T-cell (primary cell): ENCODE results near the gene NRIP3. TPM values are rescaled to one million over a fixed set of nuclear protein-coding genes. Genes with fewer than 3 reads are reported as not detected.

Source experiments
- ATAC-seq, 4 experiments: fragments of 200-7000 bp in 3 of 4; fragments of 150-1000 bp in 1 of 4; cut with Tn5 transposase; replicated peaks in 1 of 4; 1 replicate in 3 of 4; 2 replicates in 1 of 4; pipeline ENCODE4 v1.10.0; 2021; ENCODE audit warnings: moderate library complexity in 3 of 4, mild to moderate bottlenecking in 2 of 4, moderate number of reproducible peaks in 1 of 4
- CTCF ChIA-PET, 2 donors: fragments of 300-600 bp; sonication (Branson Sonifier 250); formaldehyde crosslinking; loops; one replicate each; lab custom pipeline; 2022; ENCODE audit warnings: antibody characterized with exemption in 2 of 2; lab: Charles Lee
- POLR2A ChIA-PET, 2 donors: fragments of 300-600 bp; sonication (Branson Sonifier 250); formaldehyde crosslinking; loops; one replicate each; lab custom pipeline; 2022; ENCODE audit warnings: antibody characterized with exemption in 2 of 2; lab: Charles Lee
- DNase-seq, 35 experiments: peaks; one replicate each; pipeline versions ENCODE4 v3.0.0 to v3.0.0-alpha.2; 2013 to 2023
- H3K27ac ChIP-seq: one replicate; pipeline ENCODE4 v1.5.1; 2013; ENCODE audit warnings: low read length
- H3K27me3 ChIP-seq, 2 experiments: replicated peaks in 1 of 2; 1 replicate in 1 of 2; 2 replicates in 1 of 2; pipeline versions ENCODE4 v1.6.1 to v1.7.0; 2013; ENCODE audit warnings: low read length in 1 of 2, mixed read lengths in 1 of 2; ENCODE audit not compliant: control insufficient read depth in 2 of 2, insufficient read depth in 2 of 2; ENCODE audit errors: extremely low read depth in 1 of 2
- H3K36me3 ChIP-seq, 2 donors: 1 replicate in 1 of 2; 2 replicates in 1 of 2; pipeline versions ENCODE4 v1.6.1 to v1.7.0; 2013; ENCODE audit warnings: low read length in 1 of 2; ENCODE audit not compliant: control insufficient read depth in 2 of 2, insufficient read depth in 1 of 2; ENCODE audit errors: extremely low read depth in 1 of 2
- H3K4me1 ChIP-seq, 2 experiments: 1 replicate in 1 of 2; 2 replicates in 1 of 2; pipeline versions ENCODE4 v1.6.1 to v1.7.0; 2013; ENCODE audit warnings: low read length in 2 of 2, mixed read lengths in 1 of 2; ENCODE audit not compliant: insufficient read depth in 2 of 2, control insufficient read depth in 1 of 2; ENCODE audit errors: extremely low read depth in 1 of 2
- H3K4me3 ChIP-seq, 2 donors: 1 replicate in 1 of 2; 2 replicates in 1 of 2; pipeline versions ENCODE4 v1.5.1 to v1.7.0; 2013; ENCODE audit warnings: mild to moderate bottlenecking in 2 of 2, low read length in 1 of 2, moderate library complexity in 1 of 2; ENCODE audit not compliant: control insufficient read depth in 1 of 2; ENCODE audit errors: extremely low read depth in 1 of 2
- H3K9me3 ChIP-seq: 2 replicates; pipeline ENCODE4 v1.7.0; 2013
- H3K27ac Mint-ChIP-seq, 2 donors: one replicate each; pipeline ENCODE4 v1.8.0; 2020 to 2021; ENCODE audit warnings: mild to moderate bottlenecking in 2 of 2, mixed read lengths in 2 of 2
- H3K27me3 Mint-ChIP-seq, 2 donors: one replicate each; pipeline ENCODE4 v1.8.0; 2021 to 2022; ENCODE audit warnings: mixed read lengths in 2 of 2
- H3K36me3 Mint-ChIP-seq: one replicate; pipeline ENCODE4 v1.8.0; 2021; ENCODE audit warnings: mixed read lengths
- H3K4me1 Mint-ChIP-seq, 3 donors: one replicate each; pipeline ENCODE4 v1.8.0; 2020 to 2022; ENCODE audit warnings: mixed read lengths in 3 of 3, mild to moderate bottlenecking in 1 of 3
- H3K4me3 Mint-ChIP-seq, 3 donors: one replicate each; pipeline ENCODE4 v1.8.0; 2020 to 2022; ENCODE audit warnings: mild to moderate bottlenecking in 3 of 3, mixed read lengths in 3 of 3, moderate library complexity in 3 of 3
- H3K9me3 Mint-ChIP-seq, 3 donors: one replicate each; pipeline ENCODE4 v1.8.0; 2020 to 2022; ENCODE audit warnings: mixed read lengths in 3 of 3
- WGBS: methylation state at CpG from one replicate; pipeline ENCODE4 v1.1.5; 2013; ENCODE audit warnings: missing lambda C conversion rate; ENCODE audit not compliant: insufficient coverage; 5-methylcytosine and 5-hydroxymethylcytosine counted together
- total RNA-seq, 35 experiments: library from RNA in 6 of 35; stranded (reverse) in 6 of 35; fragments of 120-200 nt in 1 of 35; gene quantifications; one replicate each; pipeline versions ENCODE4 v1.2.1 to v1.2.4 and lab custom pipeline; 2013 to 2026

NRIP3 gene
- total RNA-seq (1 to 10 TPM in 4 of 5 donors, under 1 TPM in 1; 0.89 to 3.9 (median 1.6) TPM), total RNA-seq (lab: John Stamatoyannopoulos, UW) (1.4 to 29.7 (median 11.0) reads per million in 29 experiments)
- 0.64 TPM for total RNA-seq (2013)

GRCh38 chr11:9003573-9004182 is at the start of gene NRIP3:
NRIP3 (minus strand) TSS chr11:9004001; CDS start chr11:9003935, 66 bp downstream.
- ATAC-seq (peak; percentile 79 to 92 (median 83)), DNase-seq (peak; percentile 52 to 90 (median 78))
- Histone ChIP-seq H3K27ac (no peak within 1 kb of the TSS), H3K4me1 (peaks cover 4 to 21% of the 10 kb centered on the region in 2 experiments), H3K9me3 (no peaks in the 10 kb centered on the region), H3K4me3 (peak within 1 kb of the TSS; percentile 44 to 49), H3K27me3 (peaks cover 0 to 29% of the 10 kb centered on the region in 2 experiments), H3K36me3 (no peaks in the 10 kb centered on the region)
- Mint-ChIP-seq H3K4me3 (peak within 1 kb of the TSS; percentile 71 to 82 (median 79)), H3K9me3 (no peaks in the 10 kb centered on the region), H3K36me3 (no peaks in the 10 kb centered on the region), H3K27me3 (peaks cover 31 to 35% of the 10 kb centered on the region in 2 donors), H3K4me1 (peaks cover 21 to 30% (median 24%) of the 10 kb centered on the region in 3 donors), H3K27ac (no peak within 1 kb of the TSS)
- ChIA-PET POLR2A (interaction anchor here in 1 of 2 donors (0.6 kb wide), 1 partner anchor 570 kb away, joined by 3 read pairs; the partner anchor contains the start of gene WEE1), CTCF (interaction anchor here in 1 of 2 donors (1.0 kb wide), 1 partner anchor 503 kb away, joined by 3 read pairs; no protein-coding TSS in a partner anchor)
- WGBS: 1% methylated on average over 83 of the region's 83 CpGs

- H3K27me3 Mint-ChIP-seq: peaks cover 3 to 4% of the 10 kb centered on the region in 2 donors
- H3K4me3 ChIP-seq: no peak overlapping the region
- DNase-seq (no peak), ATAC-seq (no peak)
- no peak overlapping the region for H3K4me3 Mint-ChIP-seq
- no peaks in the 10 kb centered on the region for H3K36me3 ChIP-seq
- ChIA-PET CTCF (no interaction called here), POLR2A (no interaction called here)
- H3K4me1 ChIP-seq: no peaks in the 10 kb centered on the region
- H3K36me3 Mint-ChIP-seq: no peaks in the 10 kb centered on the region
- H3K27ac ChIP-seq: no peak overlapping the region
- no peaks in the 10 kb centered on the region for H3K9me3 Mint-ChIP-seq
- 89% methylated on average over 1 of the region's 3 CpGs for WGBS
- peaks cover 0 to 4% of the 10 kb centered on the region in 2 experiments for H3K27me3 ChIP-seq
- no peaks in the 10 kb centered on the region for H3K4me1 Mint-ChIP-seq
- no peak overlapping the region for H3K27ac Mint-ChIP-seq
- no peaks in the 10 kb centered on the region for H3K9me3 ChIP-seq
Measured at GRCh38 chr11:9052316-9052715, 48.5 kb upstream of the NRIP3 start.

- Histone ChIP-seq H3K27me3 (peaks cover 0 to 5% of the 10 kb centered on the region in 2 experiments), H3K27ac (no peak overlapping the region), H3K4me1 (no peaks in the 10 kb centered on the region), H3K4me3 (no peak overlapping the region), H3K36me3 (no peaks in the 10 kb centered on the region), H3K9me3 (no peaks in the 10 kb centered on the region)
- Mint-ChIP-seq H3K27ac (no peak overlapping the region), H3K36me3 (no peaks in the 10 kb centered on the region), H3K4me3 (no peak overlapping the region), H3K27me3 (peaks cover 0 to 3% of the 10 kb centered on the region in 2 donors), H3K9me3 (no peaks in the 10 kb centered on the region), H3K4me1 (no peaks in the 10 kb centered on the region)
- no peak for ATAC-seq
- ChIA-PET POLR2A (no interaction called here), CTCF (interaction anchor here in 1 of 2 donors (0.7 kb wide), 1 partner anchor 176 kb away, joined by 3 read pairs; no protein-coding TSS in a partner anchor)
- DNase-seq: no peak
- WGBS: no CpG with 5 or more reads among the region's 2 CpGs
Measured at GRCh38 chr11:9049959-9050358, 46.2 kb upstream of the NRIP3 start.

GRCh38 chr11:9047964-9048523 is 44.2 kb upstream of the NRIP3 start:
- Mint-ChIP-seq H3K27ac (no peak overlapping the region), H3K4me3 (no peak overlapping the region), H3K27me3 (peaks cover 0 to 3% of the 10 kb centered on the region in 2 donors), H3K4me1 (no peaks in the 10 kb centered on the region), H3K9me3 (no peaks in the 10 kb centered on the region), H3K36me3 (no peaks in the 10 kb centered on the region)
- ATAC-seq (no peak), DNase-seq (no peak)
- Histone ChIP-seq H3K4me3 (no peak overlapping the region), H3K4me1 (no peaks in the 10 kb centered on the region), H3K27ac (no peak overlapping the region), H3K27me3 (peaks cover 0 to 5% of the 10 kb centered on the region in 2 experiments), H3K9me3 (no peaks in the 10 kb centered on the region), H3K36me3 (no peaks in the 10 kb centered on the region)
- 91% methylated on average over 7 of the region's 9 CpGs for WGBS
- ChIA-PET POLR2A (no interaction called here), CTCF (no interaction called here)

GRCh38 chr11:9046481-9046880 is 42.7 kb upstream of the NRIP3 start:
- POLR2A ChIA-PET: interaction anchor here in 1 of 2 donors (0.7 kb wide), 1 partner anchor 60 kb away, joined by 8 read pairs; no protein-coding TSS in a partner anchor
- Mint-ChIP-seq H3K36me3 (no peaks in the 10 kb centered on the region), H3K4me1 (no peaks in the 10 kb centered on the region), H3K27ac (no peak overlapping the region), H3K4me3 (no peak overlapping the region), H3K27me3 (peaks cover 0 to 3% of the 10 kb centered on the region in 2 donors), H3K9me3 (no peaks in the 10 kb centered on the region)
- 90% methylated on average over 3 of the region's 4 CpGs for WGBS
- peaks cover 0 to 3% of the 10 kb centered on the region in 2 experiments for H3K27me3 ChIP-seq
- DNase-seq (no peak), ATAC-seq (no peak)
- CTCF ChIA-PET: no interaction called here
- no peaks in the 10 kb centered on the region for H3K9me3 ChIP-seq
- no peak overlapping the region for H3K4me3 ChIP-seq
- no peaks in the 10 kb centered on the region for H3K4me1 ChIP-seq
- H3K27ac ChIP-seq: no peak overlapping the region
- no peaks in the 10 kb centered on the region for H3K36me3 ChIP-seq

GRCh38 chr11:9042488-9042887 is 38.7 kb upstream of the NRIP3 start:
- Mint-ChIP-seq H3K27ac (no peak overlapping the region), H3K9me3 (no peaks in the 10 kb centered on the region), H3K27me3 (peaks cover 10 to 16% of the 10 kb centered on the region in 2 donors), H3K4me3 (no peak overlapping the region), H3K36me3 (no peaks in the 10 kb centered on the region), H3K4me1 (no peaks in the 10 kb centered on the region)
- Histone ChIP-seq H3K27me3 (peaks cover 0 to 9% of the 10 kb centered on the region in 2 experiments), H3K36me3 (no peaks in the 10 kb centered on the region), H3K4me3 (no peak overlapping the region), H3K4me1 (no peaks in the 10 kb centered on the region), H3K9me3 (no peaks in the 10 kb centered on the region), H3K27ac (no peak overlapping the region)
- no peak for DNase-seq
- CTCF ChIA-PET: no interaction called here
- ATAC-seq: no peak
- WGBS: no CpG with 5 or more reads among the region's 1 CpG
- POLR2A ChIA-PET: no interaction called here
